Natural killer cell (primary cell): ENCODE results near the gene ATG2A. TPM values are rescaled to one million over a fixed set of nuclear protein-coding genes. Genes with fewer than 3 reads are reported as not detected.

Experiments used
- ATAC-seq, 3 donors: fragments of 150-1000 bp in 2 of 3; fragments of 200-7000 bp in 1 of 3; cut with Tn5 transposase; 1 replicate in 1 of 3; 2 replicates in 2 of 3; pipeline ENCODE4 v1.10.0; 2021; ENCODE audit warnings: mild to moderate bottlenecking in 2 of 3, moderate library complexity in 2 of 3
- DNase-seq, 2 donors: peaks; one replicate each; pipeline versions ENCODE4 v3.0.0 to v3.0.0-alpha.2; 2013 to 2021; ENCODE audit warnings: mixed read lengths in 1 of 2
- H3K27ac ChIP-seq: one replicate; pipeline ENCODE4 v1.5.1; 2013; ENCODE audit warnings: mild to moderate bottlenecking, low read length
- H3K27me3 ChIP-seq: one replicate; pipeline ENCODE4 v1.6.1; 2013; ENCODE audit warnings: low read length; ENCODE audit not compliant: control insufficient read depth, insufficient read depth
- H3K36me3 ChIP-seq: one replicate; pipeline ENCODE4 v1.6.1; 2013; ENCODE audit warnings: low read length; ENCODE audit not compliant: control insufficient read depth, insufficient read depth
- H3K4me1 ChIP-seq: one replicate; pipeline ENCODE4 v1.6.1; 2013; ENCODE audit warnings: low read length; ENCODE audit not compliant: control insufficient read depth, insufficient read depth
- H3K4me3 ChIP-seq: one replicate; pipeline ENCODE4 v1.5.1; 2013; ENCODE audit warnings: low read length
- H3K9me3 ChIP-seq: one replicate; pipeline ENCODE4 v1.6.1; 2013; ENCODE audit warnings: low read length; ENCODE audit not compliant: control insufficient read depth, insufficient read depth
- H3K27ac Mint-ChIP-seq, 2 donors: one replicate each; pipeline ENCODE4 v1.8.0; 2022; ENCODE audit warnings: mild to moderate bottlenecking in 2 of 2, mixed read lengths in 2 of 2, moderate library complexity in 1 of 2
- H3K27me3 Mint-ChIP-seq, 2 donors: one replicate each; pipeline ENCODE4 v1.8.0; 2022; ENCODE audit warnings: low read depth in 2 of 2, mixed read lengths in 2 of 2
- H3K36me3 Mint-ChIP-seq: one replicate; pipeline ENCODE4 v1.8.0; 2022; ENCODE audit warnings: mixed read lengths
- H3K4me1 Mint-ChIP-seq, 2 donors: one replicate each; pipeline ENCODE4 v1.8.0; 2022; ENCODE audit warnings: mixed read lengths in 2 of 2
- H3K4me3 Mint-ChIP-seq: one replicate; pipeline ENCODE4 v1.8.0; 2022; ENCODE audit warnings: mild to moderate bottlenecking, moderate library complexity, mixed read lengths
- H3K9me3 Mint-ChIP-seq, 2 donors: one replicate each; pipeline ENCODE4 v1.8.0; 2022; ENCODE audit warnings: mixed read lengths in 2 of 2
- WGBS: methylation state at CpG from one replicate; pipeline ENCODE4 v1.1.7; 2013; ENCODE audit warnings: missing lambda C conversion rate; ENCODE audit not compliant: insufficient coverage; 5-methylcytosine and 5-hydroxymethylcytosine counted together
- intact Hi-C: fragments of 100-400 bp; cut with micrococcal nuclease; formaldehyde crosslinking; loops from one replicate; pipeline ENCODE4 v1.14.2; 2022
- total RNA-seq, 4 donors: library from RNA; stranded (reverse); fragments of 120-200 nt in 1 of 4; gene quantifications; one replicate each; pipeline versions ENCODE4 v1.2.3 to v1.2.4, GENCODE V29; 2013 to 2022
- TF ChIP-seq, protein P1 (sequence below): fragments of 200-600 bp; IDR thresholded peaks from one replicate; pipeline ENCODE4 v1.8.0; 2022; ENCODE audit warnings: antibody characterized with exemption

The ATG2A gene
- total RNA-seq, 3 donors from 2014 or later (not counting 1 experiment from before 2014, with no cell fraction given) = 165 to 321 (median 259) TPM

DNA sequence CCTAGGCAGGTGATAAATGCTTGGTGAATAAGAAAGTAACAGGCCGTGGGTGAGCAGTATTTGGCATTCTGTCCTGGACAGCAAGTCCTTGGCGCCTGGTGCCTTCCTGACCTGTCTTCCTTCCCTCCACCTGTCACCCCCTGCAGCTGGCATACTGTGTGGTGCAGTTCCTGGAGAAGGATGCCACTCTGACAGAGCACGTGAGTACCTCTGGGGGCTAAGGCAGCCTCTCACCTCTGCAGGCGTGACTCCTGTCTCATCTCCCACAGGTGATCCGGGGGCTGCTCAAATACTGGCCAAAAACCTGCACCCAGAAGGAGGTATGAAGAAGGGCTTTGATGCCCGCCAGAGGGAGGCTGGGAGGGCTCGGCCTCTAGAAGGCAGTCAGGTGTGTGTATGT, 14.3 kb upstream of the ATG2A start:
- ATAC-seq (no peak), DNase-seq (no peak)
- 96% methylated on average over 5 of the region's 7 CpGs for WGBS
- intact Hi-C loops = no loop called here
- Mint-ChIP-seq H3K27me3 (no peaks in the 10 kb centered on the region), H3K4me1 (peaks cover 0 to 3% of the 10 kb centered on the region in 2 donors), H3K27ac (no peak overlapping the region), H3K36me3 (no peaks in the 10 kb centered on the region), H3K4me3 (no peak overlapping the region), H3K9me3 (no peaks in the 10 kb centered on the region)
- Histone ChIP-seq H3K9me3 (no peaks in the 10 kb centered on the region), H3K27me3 (no peaks in the 10 kb centered on the region), H3K36me3 (peaks cover 30% of the 10 kb centered on the region), H3K4me1 (no peaks in the 10 kb centered on the region), H3K4me3 (no peak overlapping the region), H3K27ac (no peak overlapping the region)
- TF ChIP-seq, protein P1, sequence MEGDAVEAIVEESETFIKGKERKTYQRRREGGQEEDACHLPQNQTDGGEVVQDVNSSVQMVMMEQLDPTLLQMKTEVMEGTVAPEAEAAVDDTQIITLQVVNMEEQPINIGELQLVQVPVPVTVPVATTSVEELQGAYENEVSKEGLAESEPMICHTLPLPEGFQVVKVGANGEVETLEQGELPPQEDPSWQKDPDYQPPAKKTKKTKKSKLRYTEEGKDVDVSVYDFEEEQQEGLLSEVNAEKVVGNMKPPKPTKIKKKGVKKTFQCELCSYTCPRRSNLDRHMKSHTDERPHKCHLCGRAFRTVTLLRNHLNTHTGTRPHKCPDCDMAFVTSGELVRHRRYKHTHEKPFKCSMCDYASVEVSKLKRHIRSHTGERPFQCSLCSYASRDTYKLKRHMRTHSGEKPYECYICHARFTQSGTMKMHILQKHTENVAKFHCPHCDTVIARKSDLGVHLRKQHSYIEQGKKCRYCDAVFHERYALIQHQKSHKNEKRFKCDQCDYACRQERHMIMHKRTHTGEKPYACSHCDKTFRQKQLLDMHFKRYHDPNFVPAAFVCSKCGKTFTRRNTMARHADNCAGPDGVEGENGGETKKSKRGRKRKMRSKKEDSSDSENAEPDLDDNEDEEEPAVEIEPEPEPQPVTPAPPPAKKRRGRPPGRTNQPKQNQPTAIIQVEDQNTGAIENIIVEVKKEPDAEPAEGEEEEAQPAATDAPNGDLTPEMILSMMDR = no peak

DNA sequence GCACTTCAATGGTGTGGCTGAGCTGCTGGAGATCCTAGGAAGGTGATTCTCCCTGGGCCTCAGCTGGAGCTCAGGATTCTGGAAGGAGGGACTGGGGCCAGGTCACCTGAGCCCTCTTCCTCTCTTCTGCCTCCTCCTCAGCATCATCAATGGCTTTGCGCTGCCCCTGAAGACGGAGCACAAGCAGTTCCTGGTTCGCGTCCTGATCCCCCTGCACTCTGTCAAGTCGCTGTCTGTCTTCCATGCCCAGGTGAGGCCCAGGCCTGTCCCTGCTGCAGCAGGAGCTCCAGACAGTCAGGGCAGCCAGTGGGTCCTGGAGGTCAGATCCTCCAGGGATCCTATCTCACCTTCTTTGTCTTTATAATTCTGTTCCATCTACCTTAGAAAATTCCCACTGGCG, 13.3 kb upstream of the ATG2A start:
- no peak for DNase-seq
- no peak overlapping the region for H3K4me3 ChIP-seq
- peaks cover 7% of the 10 kb centered on the region for H3K4me1 ChIP-seq
- Mint-ChIP-seq H3K36me3 (no peaks in the 10 kb centered on the region), H3K9me3 (no peaks in the 10 kb centered on the region), H3K27me3 (no peaks in the 10 kb centered on the region), H3K4me1 (peaks cover 0 to 7% of the 10 kb centered on the region in 2 donors), H3K27ac (no peak overlapping the region), H3K4me3 (no peak overlapping the region)
- no peak for ATAC-seq
- H3K27me3 ChIP-seq = no peaks in the 10 kb centered on the region
- H3K27ac ChIP-seq = no peak overlapping the region
- H3K36me3 ChIP-seq = peaks cover 30% of the 10 kb centered on the region
- H3K9me3 ChIP-seq = no peaks in the 10 kb centered on the region
- intact Hi-C loops = no loop called here
- 98% methylated on average over 6 of the region's 6 CpGs for WGBS
- TF ChIP-seq, protein P1 = no peak

DNA sequence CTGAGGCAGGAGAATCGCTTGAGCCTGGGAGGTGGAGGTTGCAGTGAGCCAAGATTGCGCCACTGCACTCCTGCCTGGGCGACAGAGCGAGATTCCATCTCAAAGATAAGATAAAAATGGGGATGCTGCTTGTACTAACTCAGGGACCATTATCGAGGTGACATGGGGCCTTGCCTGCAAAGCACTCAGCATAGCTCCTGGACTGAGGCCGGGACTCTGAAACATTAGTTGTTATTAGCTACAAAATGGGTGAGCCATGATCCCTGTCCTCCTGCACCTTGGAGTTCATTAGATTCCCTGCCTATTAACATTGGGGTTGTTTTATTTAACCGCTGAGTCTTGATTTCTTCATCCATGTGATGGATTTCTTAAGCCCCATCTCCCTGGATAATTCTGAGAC, 12.6 kb upstream of the ATG2A start:
- no peak overlapping the region for H3K27ac Mint-ChIP-seq
- TF ChIP-seq, protein P1 = no peak
- intact Hi-C loops = no loop called here
- peaks cover 13% of the 10 kb centered on the region for H3K4me1 ChIP-seq
- 95% methylated on average over 7 of the region's 7 CpGs for WGBS
- H3K27me3 Mint-ChIP-seq = no peaks in the 10 kb centered on the region
- no peak overlapping the region for H3K4me3 ChIP-seq
- DNase-seq (no peak), ATAC-seq (no peak)
- H3K9me3 ChIP-seq = no peaks in the 10 kb centered on the region
- H3K4me3 Mint-ChIP-seq = no peak overlapping the region
- no peaks in the 10 kb centered on the region for H3K27me3 ChIP-seq
- H3K4me1 Mint-ChIP-seq = peaks cover 0 to 15% of the 10 kb centered on the region in 2 donors
- H3K36me3 ChIP-seq = peaks cover 30% of the 10 kb centered on the region
- no peak overlapping the region for H3K27ac ChIP-seq
- H3K36me3 Mint-ChIP-seq = no peaks in the 10 kb centered on the region
- no peaks in the 10 kb centered on the region for H3K9me3 Mint-ChIP-seq

DNA sequence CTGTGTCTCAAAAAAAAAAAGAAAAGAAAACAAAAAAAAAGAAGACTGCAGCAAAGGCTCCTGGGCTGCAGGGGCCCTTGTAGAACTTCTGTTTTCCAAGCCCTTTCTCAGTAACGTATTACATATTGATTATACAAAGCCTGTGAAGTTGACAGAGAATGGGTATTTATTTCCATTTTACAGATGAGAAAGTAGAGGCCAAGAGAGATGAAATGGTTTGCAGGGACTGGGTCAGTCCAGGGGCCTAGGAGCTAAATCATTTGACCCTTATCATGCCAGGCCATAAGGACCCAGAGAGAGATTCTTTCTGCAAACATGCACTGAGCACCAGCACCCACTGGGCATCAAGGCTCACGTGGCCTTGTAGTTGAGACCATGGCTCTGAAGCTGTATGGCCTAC, 11.9 kb upstream of the ATG2A start:
- TF ChIP-seq, protein P1 = no peak
- Histone ChIP-seq H3K4me3 (no peak overlapping the region), H3K36me3 (peaks cover 30% of the 10 kb centered on the region), H3K4me1 (peaks cover 17% of the 10 kb centered on the region), H3K27me3 (no peaks in the 10 kb centered on the region), H3K27ac (no peak overlapping the region), H3K9me3 (no peaks in the 10 kb centered on the region)
- no peaks in the 10 kb centered on the region for H3K36me3 Mint-ChIP-seq
- intact Hi-C loops = no loop called here
- no peaks in the 10 kb centered on the region for H3K9me3 Mint-ChIP-seq
- ATAC-seq (no peak), DNase-seq (no peak)
- H3K4me3 Mint-ChIP-seq = no peak overlapping the region
- H3K27ac Mint-ChIP-seq = no peak overlapping the region
- WGBS = 94% methylated on average over 2 of the region's 2 CpGs
- peaks cover 5 to 21% of the 10 kb centered on the region in 2 donors for H3K4me1 Mint-ChIP-seq
- no peaks in the 10 kb centered on the region for H3K27me3 Mint-ChIP-seq
